Measurements from ENCODE around the gene ADORA1. TPM values are rescaled to one million over a fixed set of nuclear protein-coding genes. Genes with fewer than 3 reads are reported as not detected.

Gene ADORA1
- polyA plus RNA-seq, 1 of the 3 experiments (the other 2 are of a cell fraction): 4.8 TPM

GRCh38 chr1:203129501-203130231, 2.1 kb downstream of the ADORA1 start:
- ChIA-PET POLR2A (no interaction called here), CTCF (interaction anchor here (0.7 to 26.1 kb wide), 11 partner anchors 9 to 139 kb away, joined by 4 to 602 read pairs (median 13); no protein-coding TSS in a partner anchor)
- TF ChIP-seq NFIC (IDR thresholded peaks at IDR 0.05; ENCODE audit: borderline replicate concordance): peak; percentile 69
- TF ChIP-seq EP300 (IDR thresholded peaks at IDR 0.05; ENCODE audit: borderline replicate concordance in 1 of 2, low read depth in 1 of 2, low read length in 1 of 2): 0 out of 4 replicates have a peak, but pooled peaks of 1 of the 2 experiments have one; percentile 42
- peak; percentile 64 for TF ChIP-seq GATA2 (CRISPR knock-in tag; IDR thresholded peaks at IDR 0.05)
- peak; percentile 4; the same call in 1 of the 2 replicates for TF ChIP-seq RAD21 (IDR thresholded peaks at IDR 0.05; ENCODE audit: low read length)
- TF ChIP-seq ELF1 (IDR thresholded peaks at IDR 0.05): no peak
- peak; percentile 76 for TF ChIP-seq RCOR1 (IDR thresholded peaks at IDR 0.05; ENCODE audit: low read length)
- TF ChIP-seq MAX (IDR thresholded peaks at IDR 0.05; ENCODE audit: low read depth): no peak
- TF ChIP-seq PBX3 (IDR thresholded peaks at IDR 0.05): no peak
- Histone ChIP-seq H3K4me1 (ENCODE audit: control insufficient read depth in 1 of 2, insufficient read depth in 2 of 2, low read depth in 1 of 2, low read length in 1 of 2) (peaks cover 15 to 65% of the 10 kb centered on the region in 2 experiments), H4K20me1 (ENCODE audit: insufficient read depth) (no peaks in the 10 kb centered on the region), H3K36me3 (replicated peaks in 1 of 2; ENCODE audit: control insufficient read depth in 1 of 2, insufficient read depth in 2 of 2, low read length in 1 of 2) (no peaks in the 10 kb centered on the region), H3K4me3 (ENCODE audit: low read depth in 2 of 2, low read length in 1 of 2) (no peak overlapping the region), H3K9me2 (no peaks in the 10 kb centered on the region), H3K9me3 (no peaks in the 10 kb centered on the region), H2AFZ (ENCODE audit: low read depth) (no peak overlapping the region), H3K79me2 (ENCODE audit: insufficient read depth) (no peaks in the 10 kb centered on the region), H3K27me3 (ENCODE audit: insufficient read depth) (no peaks in the 10 kb centered on the region), H3K27ac (ENCODE audit: low read depth in 2 of 2, low read length in 1 of 2) (peak overlapping the region in 1 of 2 experiments; percentile 82; a peak in 2 of 4 replicates), H3F3A (replicated peaks; ENCODE audit: insufficient read depth) (peaks cover 5% of the 10 kb centered on the region), H3K4me2 (0 out of 2 replicates have a peak overlapping the region, but pooled peaks have one; percentile 0), H3K9ac (no peak overlapping the region)
- 33% methylated on average over 5 of the region's 7 CpGs for WGBS (ENCODE audit: low lambda C conversion rate)
- peak; percentile 82 for DNase-seq

GRCh38 chr1:203130358-203130985, 2.9 kb downstream of the ADORA1 start:
- Histone ChIP-seq H3K9ac (no peak overlapping the region), H3K9me2 (no peaks in the 10 kb centered on the region), H3K4me3 (ENCODE audit: low read depth in 2 of 2, low read length in 1 of 2) (no peak overlapping the region), H3K4me1 (ENCODE audit: control insufficient read depth in 1 of 2, insufficient read depth in 2 of 2, low read depth in 1 of 2, low read length in 1 of 2) (peaks cover 10 to 57% of the 10 kb centered on the region in 2 experiments; a peak in 2 of 4 replicates), H3K36me3 (replicated peaks in 1 of 2; ENCODE audit: control insufficient read depth in 1 of 2, insufficient read depth in 2 of 2, low read length in 1 of 2) (no peaks in the 10 kb centered on the region), H3F3A (replicated peaks; ENCODE audit: insufficient read depth) (peaks cover 5% of the 10 kb centered on the region), H3K27ac (ENCODE audit: low read depth in 2 of 2, low read length in 1 of 2) (peak overlapping the region in 1 of 2 experiments; percentile 82; a peak in 2 of 4 replicates), H3K4me2 (0 out of 2 replicates have a peak overlapping the region, but pooled peaks have one; percentile 0), H3K79me2 (ENCODE audit: insufficient read depth) (no peaks in the 10 kb centered on the region), H4K20me1 (ENCODE audit: insufficient read depth) (no peaks in the 10 kb centered on the region), H3K9me3 (no peaks in the 10 kb centered on the region), H2AFZ (ENCODE audit: low read depth) (no peak overlapping the region), H3K27me3 (ENCODE audit: insufficient read depth) (no peaks in the 10 kb centered on the region)
- 72% methylated on average over 2 of the region's 3 CpGs for WGBS (ENCODE audit: low lambda C conversion rate)
- TF ChIP-seq TCF12 (IDR thresholded peaks at IDR 0.05): no peak
- no peak for TF ChIP-seq USF2 (IDR thresholded peaks at IDR 0.05; ENCODE audit: borderline replicate concordance, low read depth, low read length)
- no peak for TF ChIP-seq GATA2 (CRISPR knock-in tag; IDR thresholded peaks at IDR 0.05)
- no peak for TF ChIP-seq SIN3A (IDR thresholded peaks at IDR 0.05; ENCODE audit: borderline replicate concordance, low read depth, low read length)
- no peak for TF ChIP-seq POLR2AphosphoS5 (IDR thresholded peaks at IDR 0.05; ENCODE audit: low read depth, low read length)
- no peak for TF ChIP-seq ELF1 (IDR thresholded peaks at IDR 0.05)
- TF ChIP-seq PBX3 (IDR thresholded peaks at IDR 0.05): no peak
- no peak for TF ChIP-seq RCOR1 (IDR thresholded peaks at IDR 0.05; ENCODE audit: low read length)
- no peak for TF ChIP-seq EZH2phosphoT487 (IDR thresholded peaks at IDR 0.05; ENCODE audit: borderline replicate concordance, low read depth)
- no peak for TF ChIP-seq RAD21 (IDR thresholded peaks at IDR 0.05; ENCODE audit: low read length)
- no peak for TF ChIP-seq SMC3 (IDR thresholded peaks at IDR 0.05; ENCODE audit: low read depth, low read length)
- no peak for TF ChIP-seq IRF3 (IDR thresholded peaks at IDR 0.05; ENCODE audit: low read depth, low read length)
- no peak for TF ChIP-seq YY1 (IDR thresholded peaks at IDR 0.05; ENCODE audit: low read depth)
- TF ChIP-seq ZBTB33 (IDR thresholded peaks at IDR 0.05; ENCODE audit: borderline replicate concordance, low read depth): no peak
- peak; percentile 66 for DNase-seq
- ChIA-PET POLR2A (no interaction called here), CTCF (interaction anchor here (0.7 to 26.1 kb wide), 10 partner anchors 11 to 358 kb away, joined by 3 to 602 read pairs (median 14); no protein-coding TSS in a partner anchor)

All from SK-N-SH (cell line).